Left lung (tissue), 10 donors: ENCODE measurements around the gene TTC36. TPM values are rescaled to one million over a fixed set of nuclear protein-coding genes. Genes with fewer than 3 reads are reported as not detected.

ENCODE experiments used
- ATAC-seq: fragments of 200-7000 bp; cut with Tn5 transposase; one replicate; pipeline ENCODE4 v1.9.1; 2020; ENCODE audit warnings: moderate library complexity
- DNase-seq, 4 donors: peaks; one replicate each; pipeline ENCODE4 v3.0.0-alpha.2; 2013 to 2020
- H3K27ac ChIP-seq, 2 donors: fragments of 200-600 bp; sonication (generic) in 1 of 2; one replicate each; pipeline versions ENCODE4 v1.5.0 to v1.8.0; 2020 to 2021
- H3K27me3 ChIP-seq, 2 donors: fragments of 200-600 bp; sonication (generic) in 1 of 2; one replicate each; pipeline versions ENCODE4 v1.5.0 to v1.8.0; 2020 to 2021
- H3K36me3 ChIP-seq, 2 donors: fragments of 200-600 bp; sonication (generic) in 1 of 2; one replicate each; pipeline versions ENCODE4 v1.5.0 to v1.8.0; 2020 to 2021
- H3K4me1 ChIP-seq, 2 donors: fragments of 200-600 bp; one replicate each; pipeline ENCODE4 v1.8.0; 2021
- H3K4me3 ChIP-seq, 2 donors: fragments of 200-600 bp; sonication (generic) in 1 of 2; one replicate each; pipeline versions ENCODE4 v1.5.0 to v1.8.0; 2020 to 2021; ENCODE audit warnings: mild to moderate bottlenecking in 1 of 2
- H3K9me3 ChIP-seq, 2 donors: fragments of 200-600 bp; sonication (generic) in 1 of 2; one replicate each; pipeline versions ENCODE4 v1.5.0 to v1.8.0; 2020 to 2021
- CTCF ChIP-seq, 2 donors: fragments of 200-600 bp; sonication (generic) in 1 of 2; IDR thresholded peaks; one replicate each; pipeline versions ENCODE4 v1.5.0 to v1.8.0; 2021; ENCODE audit warnings: antibody characterized with exemption in 2 of 2
- intact Hi-C, 2 donors: fragments of 100-400 bp; cut with DNase I; formaldehyde crosslinking; loops; one replicate each; pipeline versions ENCODE4 v1.11.2 to v1.14.2; 2022
- polyA plus RNA-seq, 6 donors: library from polyadenylated mRNA; unstranded; fragments of 120-200 nt; gene quantifications; one replicate each; pipeline ENCODE4 v1.2.1, GENCODE V29; 2013; ENCODE audit not compliant: insufficient read length in 6 of 6
- total RNA-seq, 2 donors: library from RNA; stranded (reverse); fragmentation: NEBNext Ultra II Directional; extraction: Animal tissue kit (Norgen Biotek cat#: 25700); gene quantifications; one replicate each; pipeline ENCODE4 v1.2.1, GENCODE V29; 2021
- donor health status: DM: no; HTN: yes; CAD: no.
- donor health status: DM: no; HTN: no; CAD: no.

Gene TTC36
- total and polyA plus RNA-seq, 8 donors, result 0.73 to 1.3 (median 0.84) TPM; not detected in 1

DNA sequence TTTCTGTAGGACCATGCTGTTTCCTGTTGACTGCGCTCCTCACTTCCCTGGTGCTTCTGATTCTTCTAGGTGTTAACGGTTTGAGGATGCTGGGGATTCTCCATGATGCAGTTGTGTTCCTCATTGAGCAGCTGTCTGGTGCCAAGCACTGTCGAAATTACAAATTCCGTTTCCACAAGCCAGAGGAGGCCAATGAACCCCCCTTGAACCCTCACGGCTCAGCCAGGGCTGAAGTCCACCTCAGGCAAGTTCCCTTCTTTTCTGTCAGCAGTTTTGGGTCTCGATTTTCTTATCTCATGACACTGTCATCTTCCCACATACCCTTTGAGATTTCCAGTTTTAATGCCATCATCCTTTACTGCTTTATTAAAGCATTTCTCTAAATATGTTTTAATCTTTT lies 7.7 kb upstream of the TTC36 start:
- Histone ChIP-seq H3K36me3 (peaks cover 3 to 99% of the 10 kb centered on the region in 2 donors), H3K4me1 (peaks cover 0 to 6% of the 10 kb centered on the region in 2 donors), H3K27ac (no peak overlapping the region), H3K27me3 (no peaks in the 10 kb centered on the region), H3K9me3 (no peaks in the 10 kb centered on the region), H3K4me3 (no peak overlapping the region)
- intact Hi-C loops, result no loop called here
- ATAC-seq (no peak), DNase-seq (no peak)
- no peak for TF ChIP-seq CTCF (IDR thresholded peaks at IDR 0.05)

DNA sequence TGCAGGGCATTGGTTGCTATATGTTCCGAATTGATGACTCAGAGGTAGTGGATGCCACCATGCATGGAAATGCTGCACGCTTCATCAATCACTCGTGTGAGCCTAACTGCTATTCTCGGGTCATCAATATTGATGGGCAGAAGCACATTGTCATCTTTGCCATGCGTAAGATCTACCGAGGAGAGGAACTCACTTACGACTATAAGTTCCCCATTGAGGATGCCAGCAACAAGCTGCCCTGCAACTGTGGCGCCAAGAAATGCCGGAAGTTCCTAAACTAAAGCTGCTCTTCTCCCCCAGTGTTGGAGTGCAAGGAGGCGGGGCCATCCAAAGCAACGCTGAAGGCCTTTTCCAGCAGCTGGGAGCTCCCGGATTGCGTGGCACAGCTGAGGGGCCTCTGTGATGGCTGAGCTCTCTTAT lies 5.4 kb upstream of the TTC36 start:
- no peak for TF ChIP-seq CTCF (IDR thresholded peaks at IDR 0.05)
- Histone ChIP-seq H3K27ac (no peak overlapping the region), H3K27me3 (no peaks in the 10 kb centered on the region), H3K36me3 (peaks cover 3 to 86% of the 10 kb centered on the region in 2 donors), H3K4me3 (no peak overlapping the region), H3K9me3 (no peaks in the 10 kb centered on the region), H3K4me1 (peaks cover 0 to 6% of the 10 kb centered on the region in 2 donors)
- intact Hi-C loops, result no loop called here
- ATAC-seq (peak; percentile 34), DNase-seq (no peak)

GRCh38 chr11:118522571-118523072 lies 4.7 kb upstream of the TTC36 start:
- no peaks in the 10 kb centered on the region for H3K9me3 ChIP-seq
- H3K4me1 ChIP-seq, result peaks cover 0 to 6% of the 10 kb centered on the region in 2 donors
- ATAC-seq (peak; percentile 80), DNase-seq (peak in 1 of 4 donors; percentile 16)
- no peak overlapping the region for H3K4me3 ChIP-seq
- no peak for TF ChIP-seq CTCF (IDR thresholded peaks at IDR 0.05)
- H3K27ac ChIP-seq, result no peak overlapping the region
- intact Hi-C loops, result no loop called here
- peaks cover 3 to 78% of the 10 kb centered on the region in 2 donors for H3K36me3 ChIP-seq
- H3K27me3 ChIP-seq, result no peaks in the 10 kb centered on the region

DNA sequence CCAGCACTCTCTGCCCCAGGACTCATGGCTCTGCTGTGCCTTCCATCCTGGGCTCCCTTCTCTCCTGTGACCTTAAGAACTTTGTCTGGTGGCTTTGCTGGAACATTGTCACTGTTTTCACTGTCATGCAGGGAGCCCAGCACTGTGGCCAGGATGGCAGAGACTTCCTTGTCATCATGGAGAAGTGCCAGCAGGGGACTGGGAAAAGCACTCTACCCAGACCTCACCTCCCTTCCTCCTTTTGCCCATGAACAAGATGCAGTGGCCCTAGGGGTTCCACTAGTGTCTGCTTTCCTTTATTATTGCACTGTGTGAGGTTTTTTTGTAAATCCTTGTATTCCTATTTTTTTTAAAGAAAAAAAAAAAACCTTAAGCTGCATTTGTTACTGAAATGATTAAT lies 2.9 kb upstream of the TTC36 start:
- Histone ChIP-seq H3K9me3 (no peaks in the 10 kb centered on the region), H3K4me1 (peaks cover under 1 to 6% of the 10 kb centered on the region in 2 donors), H3K27me3 (no peaks in the 10 kb centered on the region), H3K27ac (peak overlapping the region in 1 of 2 donors; percentile 4), H3K36me3 (peaks cover 3 to 61% of the 10 kb centered on the region in 2 donors), H3K4me3 (no peak overlapping the region)
- no peak for ATAC-seq
- no peak for TF ChIP-seq CTCF (IDR thresholded peaks at IDR 0.05)
- intact Hi-C loops, result no loop called here
- no peak for DNase-seq

- Histone ChIP-seq H3K27me3 (peaks cover 0 to 1% of the 10 kb centered on the region in 2 donors), H3K36me3 (peaks cover 0 to 56% of the 10 kb centered on the region in 2 donors), H3K9me3 (no peaks in the 10 kb centered on the region), H3K4me1 (peaks cover 6 to 9% of the 10 kb centered on the region in 2 donors), H3K4me3 (no peak overlapping the region), H3K27ac (no peak overlapping the region)
- ATAC-seq (no peak), DNase-seq (no peak)
- no peak for TF ChIP-seq CTCF (IDR thresholded peaks at IDR 0.05)
- intact Hi-C loops, result no loop called here
These were observed 2.4 kb upstream of the TTC36 start for GRCh38 chr11:118524757-118525470.
